Mesenchymal stem cell (in vitro differentiated cells and primary cell): ENCODE results near the gene MED14.

Experiments
- DNase-seq: peaks from one replicate; pipeline ENCODE4 v3.0.0-alpha.2; 2013
- H2AFZ ChIP-seq: one replicate; pipeline ENCODE4 v1.6.1; 2013; ENCODE audit warnings: low read depth, mild to moderate bottlenecking, control low read depth, inconsistent platforms, low read length, moderate library complexity
- H2AK5ac ChIP-seq: 2 replicates; pipeline ENCODE4 v1.6.1; 2013; ENCODE audit warnings: low read length, moderate library complexity, mild to moderate bottlenecking, inconsistent platforms; ENCODE audit not compliant: severe bottlenecking
- H2BK120ac ChIP-seq: one replicate; pipeline ENCODE4 v1.6.1; 2013; ENCODE audit warnings: low read depth, mild to moderate bottlenecking, inconsistent platforms, low read length, moderate library complexity
- H2BK12ac ChIP-seq, 2 experiments: one replicate each; pipeline ENCODE4 v1.6.1; 2013; ENCODE audit warnings: inconsistent platforms in 2 of 2, low read length in 2 of 2, mild to moderate bottlenecking in 2 of 2, moderate library complexity in 2 of 2, control low read depth in 1 of 2
- H2BK15ac ChIP-seq: one replicate; pipeline ENCODE4 v1.6.1; 2013; ENCODE audit warnings: mild to moderate bottlenecking, low read depth, inconsistent platforms; ENCODE audit not compliant: poor library complexity, severe bottlenecking
- H2BK5ac ChIP-seq: 2 replicates; pipeline ENCODE4 v1.6.1; 2013; ENCODE audit warnings: low read depth, mild to moderate bottlenecking, low read length, control low read depth, inconsistent platforms; ENCODE audit not compliant: poor library complexity, severe bottlenecking
- H3K14ac ChIP-seq, 2 experiments: one replicate each; pipeline ENCODE4 v1.6.1; 2013; ENCODE audit warnings: inconsistent platforms in 2 of 2, low read length in 2 of 2, control low read depth in 1 of 2, mild to moderate bottlenecking in 1 of 2, moderate library complexity in 1 of 2
- H3K18ac ChIP-seq, 2 experiments: one replicate each; pipeline ENCODE4 v1.6.1; 2013; ENCODE audit warnings: inconsistent platforms in 2 of 2, low read length in 2 of 2, control low read depth in 1 of 2, low read depth in 1 of 2, mild to moderate bottlenecking in 1 of 2
- H3K23ac ChIP-seq, 2 experiments: one replicate each; pipeline ENCODE4 v1.6.1; 2013; ENCODE audit warnings: inconsistent platforms in 2 of 2, low read length in 2 of 2, mild to moderate bottlenecking in 2 of 2, moderate library complexity in 2 of 2, control low read depth in 1 of 2
- H3K27ac ChIP-seq: 2 replicates; pipeline ENCODE4 v1.5.1; 2013; ENCODE audit warnings: mild to moderate bottlenecking, moderate library complexity, low read length, control low read depth, inconsistent platforms; ENCODE audit not compliant: poor library complexity, severe bottlenecking
- H3K27me3 ChIP-seq, 2 experiments: 2 replicates each; pipeline versions ENCODE4 v1.6.1 to v1.7.0; 2013; ENCODE audit warnings: low read length in 2 of 2, mild to moderate bottlenecking in 2 of 2, moderate library complexity in 2 of 2, control low read depth in 1 of 2, inconsistent platforms in 1 of 2; ENCODE audit not compliant: control insufficient read depth in 1 of 2, insufficient read depth in 1 of 2
- H3K36me3 ChIP-seq, 2 experiments: 2 replicates each; pipeline versions ENCODE4 v1.6.1 to v1.7.0; 2013; ENCODE audit warnings: low read length in 2 of 2, control low read depth in 1 of 2, inconsistent platforms in 1 of 2, low read depth in 1 of 2, mild to moderate bottlenecking in 1 of 2; ENCODE audit not compliant: insufficient read depth in 2 of 2, control insufficient read depth in 1 of 2
- H3K4ac ChIP-seq, 2 experiments: one replicate each; pipeline ENCODE4 v1.6.1; 2013; ENCODE audit warnings: inconsistent platforms in 2 of 2, low read length in 2 of 2, mild to moderate bottlenecking in 2 of 2, moderate library complexity in 2 of 2, control low read depth in 1 of 2, low read depth in 1 of 2
- H3K4me1 ChIP-seq: 2 replicates; pipeline ENCODE4 v1.6.1; 2013; ENCODE audit warnings: low read depth, low read length, control low read depth; ENCODE audit not compliant: control insufficient read depth, insufficient read depth
- H3K4me2 ChIP-seq: 2 replicates; pipeline ENCODE4 v1.6.1; 2013; ENCODE audit warnings: low read length, mild to moderate bottlenecking, inconsistent platforms; ENCODE audit not compliant: poor library complexity, severe bottlenecking
- H3K4me3 ChIP-seq, 2 experiments: 2 replicates each; pipeline versions ENCODE4 v1.5.1 to v1.7.0; 2013; ENCODE audit warnings: low read length in 2 of 2, mild to moderate bottlenecking in 2 of 2, control low read depth in 1 of 2, low read depth in 1 of 2; ENCODE audit not compliant: insufficient read depth in 1 of 2
- H3K79me1 ChIP-seq: replicated peaks from 2 replicates; pipeline ENCODE4 v1.6.1; 2013; ENCODE audit warnings: mild to moderate bottlenecking, control low read depth, low read length, inconsistent platforms; ENCODE audit not compliant: poor library complexity, severe bottlenecking
- H3K9ac ChIP-seq: 2 replicates; pipeline ENCODE4 v1.7.0; 2013; ENCODE audit warnings: mild to moderate bottlenecking, low read length, moderate library complexity
- H3K9me3 ChIP-seq: 2 replicates; pipeline ENCODE4 v1.7.0; 2013; ENCODE audit warnings: mild to moderate bottlenecking, low read length; ENCODE audit not compliant: control insufficient read depth
- H4K8ac ChIP-seq: one replicate; pipeline ENCODE4 v1.6.1; 2013; ENCODE audit warnings: inconsistent platforms, mild to moderate bottlenecking, low read length, moderate library complexity
- H4K91ac ChIP-seq: one replicate; pipeline ENCODE4 v1.6.1; 2013; ENCODE audit warnings: mild to moderate bottlenecking, low read length, inconsistent platforms
- WGBS: methylation state at CpG from one replicate; pipeline ENCODE4 v1.1.7; 2013; ENCODE audit warnings: mixed read lengths; 5-methylcytosine and 5-hydroxymethylcytosine counted together

The MED14 gene

GRCh38 chrX:40623139-40623536, 112.2 kb downstream of the MED14 start, which contains the start of gene MPC1L:
Gene MPC1L (plus strand): TSS chrX:40623428. CDS start chrX:40623566, 138 bp downstream.
- H3K23ac ChIP-seq, result no peak within 1 kb of the TSS
- no peak within 1 kb of the TSS for H2BK120ac ChIP-seq
- no peak within 1 kb of the TSS for H3K4ac ChIP-seq
- no peak within 1 kb of the TSS for H2BK12ac ChIP-seq
- H4K91ac ChIP-seq, result no peak within 1 kb of the TSS
- no peak within 1 kb of the TSS for H3K4me3 ChIP-seq
- no peak within 1 kb of the TSS for H2BK5ac ChIP-seq
- H3K9me3 ChIP-seq, result peaks cover 3% of the 10 kb centered on the region
- WGBS, result 97% methylated on average over 38 of the region's 38 CpGs
- H3K9ac ChIP-seq, result no peak within 1 kb of the TSS
- no peak within 1 kb of the TSS for H3K27ac ChIP-seq
- no peak within 1 kb of the TSS for H3K14ac ChIP-seq
- peaks cover 0 to 56% of the 10 kb centered on the region in 2 experiments for H3K27me3 ChIP-seq
- H3K4me1 ChIP-seq, result no peaks in the 10 kb centered on the region
- H3K18ac ChIP-seq, result no peak within 1 kb of the TSS
- no peak within 1 kb of the TSS for H4K8ac ChIP-seq
- no peak within 1 kb of the TSS for H2AFZ ChIP-seq
- no peak for DNase-seq
- no peaks in the 10 kb centered on the region for H3K79me1 ChIP-seq
- no peak within 1 kb of the TSS for H2BK15ac ChIP-seq
- no peak within 1 kb of the TSS for H2AK5ac ChIP-seq
- no peak within 1 kb of the TSS for H3K4me2 ChIP-seq
- H3K36me3 ChIP-seq, result peaks cover 4 to 9% of the 10 kb centered on the region in 2 experiments

GRCh38 chrX:40622479-40623138, 112.7 kb downstream of the MED14 start:
- H3K14ac ChIP-seq, result no peak overlapping the region
- WGBS, result 69% methylated on average over 18 of the region's 18 CpGs
- no peak for DNase-seq
- no peak overlapping the region for H3K27ac ChIP-seq
- no peak overlapping the region for H2BK5ac ChIP-seq
- H2BK120ac ChIP-seq, result no peak overlapping the region
- H2AFZ ChIP-seq, result no peak overlapping the region
- H2BK12ac ChIP-seq, result no peak overlapping the region
- no peak overlapping the region for H3K4ac ChIP-seq
- H2AK5ac ChIP-seq, result no peak overlapping the region
- H3K9ac ChIP-seq, result no peak overlapping the region
- no peak overlapping the region for H4K8ac ChIP-seq
- H3K79me1 ChIP-seq, result no peaks in the 10 kb centered on the region
- no peak overlapping the region for H4K91ac ChIP-seq
- no peak overlapping the region for H3K4me2 ChIP-seq
- peaks cover 3% of the 10 kb centered on the region for H3K9me3 ChIP-seq
- H3K27me3 ChIP-seq, result peaks cover 0 to 54% of the 10 kb centered on the region in 2 experiments
- H2BK15ac ChIP-seq, result no peak overlapping the region
- no peak overlapping the region for H3K18ac ChIP-seq
- no peak overlapping the region for H3K23ac ChIP-seq
- H3K4me3 ChIP-seq, result no peak overlapping the region
- peaks cover 3 to 4% of the 10 kb centered on the region in 2 experiments for H3K36me3 ChIP-seq
- H3K4me1 ChIP-seq, result no peaks in the 10 kb centered on the region

DNA sequence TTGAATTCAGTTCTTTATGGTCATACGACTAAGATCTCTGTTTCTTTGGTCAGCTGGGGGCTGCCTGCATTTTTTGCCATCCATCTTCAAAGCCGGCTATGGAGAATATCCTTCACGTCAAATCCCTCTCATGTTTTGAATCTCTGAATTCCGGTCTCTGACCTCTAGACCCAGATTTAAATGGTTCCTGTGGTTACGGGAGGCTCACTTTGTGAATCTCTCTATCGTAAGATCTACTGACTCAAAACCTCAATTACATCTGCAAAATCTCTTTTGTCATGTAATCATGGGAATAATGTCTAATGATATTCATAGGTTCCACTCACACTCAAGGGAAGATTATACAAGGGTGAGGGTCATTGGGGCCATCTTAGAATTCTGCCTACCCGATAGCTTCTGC, 117.8 kb downstream of the MED14 start:
- Histone ChIP-seq H3K4me2 (no peak overlapping the region), H3K79me1 (no peaks in the 10 kb centered on the region), H3K4me3 (no peak overlapping the region), H2BK5ac (no peak overlapping the region), H2AK5ac (no peak overlapping the region), H3K36me3 (no peaks in the 10 kb centered on the region), H3K9me3 (no peaks in the 10 kb centered on the region), H2BK15ac (no peak overlapping the region), H4K91ac (no peak overlapping the region), H3K27ac (no peak overlapping the region), H2BK12ac (no peak overlapping the region), H3K14ac (no peak overlapping the region), H3K18ac (no peak overlapping the region), H3K9ac (no peak overlapping the region), H2BK120ac (no peak overlapping the region), H3K4ac (no peak overlapping the region), H3K27me3 (peaks cover 0 to 36% of the 10 kb centered on the region in 2 experiments), H4K8ac (no peak overlapping the region), H3K23ac (no peak overlapping the region), H3K4me1 (no peaks in the 10 kb centered on the region), H2AFZ (no peak overlapping the region)
- no peak for DNase-seq
- WGBS, result 91% methylated on average over 6 of the region's 7 CpGs

GRCh38 chrX:40615976-40616375, 119.4 kb downstream of the MED14 start:
- Histone ChIP-seq H4K8ac (no peak overlapping the region), H3K4me3 (no peak overlapping the region), H2AK5ac (no peak overlapping the region), H3K27ac (no peak overlapping the region), H2AFZ (no peak overlapping the region), H3K23ac (no peak overlapping the region), H2BK12ac (no peak overlapping the region), H3K79me1 (no peaks in the 10 kb centered on the region), H3K4me1 (no peaks in the 10 kb centered on the region), H2BK120ac (no peak overlapping the region), H3K18ac (no peak overlapping the region), H3K9me3 (no peaks in the 10 kb centered on the region), H3K27me3 (peaks cover 0 to 32% of the 10 kb centered on the region in 2 experiments), H3K36me3 (no peaks in the 10 kb centered on the region), H3K9ac (no peak overlapping the region), H3K4ac (no peak overlapping the region), H2BK5ac (no peak overlapping the region), H4K91ac (no peak overlapping the region), H2BK15ac (no peak overlapping the region), H3K4me2 (no peak overlapping the region), H3K14ac (no peak overlapping the region)
- DNase-seq, result no peak
- 75% methylated on average over 4 of the region's 9 CpGs for WGBS
